GM18511 (cell line): ENCODE data around the gene GPATCH4.

ENCODE experiments used
- ATAC-seq: cut with Tn5 transposase; IDR thresholded peaks from one replicate; pipeline ENCODE4 v1.9.1; 2021; ENCODE audit warnings: mild to moderate bottlenecking, moderate library complexity; ENCODE audit not compliant: unreplicated experiment

Gene GPATCH4

GRCh38 chr1:156551066-156551643 lies 50.1 kb downstream of the GPATCH4 start:
- no peak for ATAC-seq

DNA sequence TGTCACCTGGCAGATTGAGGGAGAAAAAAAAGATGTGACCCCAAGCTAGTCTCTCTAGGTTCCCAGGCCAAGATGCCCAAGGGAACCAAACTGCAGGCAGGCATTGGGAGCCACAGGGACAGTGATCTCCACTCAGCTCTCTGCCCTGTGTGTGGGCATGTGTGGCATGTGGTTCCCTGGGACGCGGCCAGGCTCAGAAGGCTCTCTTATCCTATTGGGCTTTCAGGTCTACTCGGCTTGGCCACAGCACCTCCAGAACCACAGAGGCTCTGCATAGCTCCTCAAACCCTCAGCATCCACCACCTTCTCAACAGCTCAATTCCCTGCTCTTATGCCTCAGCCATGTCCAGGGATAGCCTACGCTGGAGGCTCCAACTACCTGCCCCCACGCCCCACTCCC lies 50.9 kb downstream of the GPATCH4 start:
- no peak for ATAC-seq

- no peak for ATAC-seq
Measured at GRCh38 chr1:156549831-156550230, 51.4 kb downstream of the GPATCH4 start.

GRCh38 chr1:156549390-156549789 lies 51.9 kb downstream of the GPATCH4 start:
- ATAC-seq, result no peak

DNA sequence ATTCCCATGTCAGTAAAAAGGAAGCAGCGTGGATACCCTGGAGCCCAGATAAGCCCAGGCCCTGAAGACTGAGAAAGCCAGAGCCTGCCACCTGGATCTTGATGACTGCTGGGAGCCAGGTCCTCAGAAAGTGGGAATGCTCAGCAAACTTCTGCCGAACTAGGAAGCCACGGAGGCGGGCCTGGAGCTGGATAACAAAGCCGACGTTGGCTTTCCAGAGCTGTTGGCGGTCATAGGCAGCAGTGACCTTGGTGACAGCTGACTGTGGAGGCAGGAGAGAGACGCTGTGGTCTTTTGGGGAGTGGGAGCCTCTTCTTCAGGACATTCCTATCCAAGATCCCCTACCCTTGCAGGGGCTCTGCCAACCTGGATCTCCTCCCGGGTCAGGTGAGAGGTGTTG lies 53.3 kb downstream of the GPATCH4 start:
- ATAC-seq, result no peak

DNA sequence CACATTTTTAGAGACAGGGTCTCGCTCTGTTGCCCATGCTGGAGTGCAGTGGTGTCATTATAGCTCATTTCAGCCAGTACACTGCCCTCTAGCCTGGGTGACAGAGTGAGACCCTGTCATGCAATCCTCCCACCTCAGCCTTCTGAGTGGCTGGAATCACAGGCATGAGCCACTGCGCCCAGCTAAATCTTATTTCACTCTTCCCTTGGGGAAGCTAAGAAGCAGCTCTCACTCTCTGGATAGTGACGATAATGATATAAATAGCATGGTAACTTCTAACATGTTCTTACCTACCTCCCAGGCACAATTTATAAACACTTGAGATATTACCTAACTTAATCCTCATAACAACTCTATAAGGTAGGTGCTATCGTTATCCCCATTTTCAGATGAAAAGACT lies 53.8 kb downstream of the GPATCH4 start:
- ATAC-seq, result no peak

GRCh38 chr1:156546267-156546666 lies 55.0 kb downstream of the GPATCH4 start:
- ATAC-seq, result no peak

DNA sequence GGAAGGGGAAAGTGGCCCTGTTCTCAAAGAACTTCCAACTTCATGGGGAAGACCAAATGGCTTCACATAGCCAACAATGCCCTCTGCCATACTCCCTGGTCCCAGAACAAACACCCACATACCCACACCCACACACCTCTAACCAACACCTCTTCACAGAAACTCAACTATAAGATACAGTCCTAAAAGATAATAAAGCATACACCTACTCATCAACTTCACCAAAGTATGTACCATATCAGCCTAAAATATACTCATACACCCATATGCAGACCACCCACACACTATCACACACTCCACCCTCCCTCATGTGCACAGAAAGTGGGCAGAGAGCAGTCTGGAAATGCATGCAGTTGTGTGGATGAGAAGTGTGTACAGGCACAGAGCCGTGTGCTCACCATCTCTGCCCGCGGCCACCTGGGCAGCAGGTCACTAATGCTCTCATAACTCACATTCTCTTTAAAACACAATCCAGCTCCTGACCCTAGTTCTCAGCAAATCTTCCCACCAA lies 56.6 kb downstream of the GPATCH4 start:
- ATAC-seq, result no peak
